Esophagus muscularis mucosa (tissue), 4 donors: ENCODE data around the gene KCNAB1. TPM values are rescaled to one million over a fixed set of nuclear protein-coding genes. Genes with fewer than 3 reads are reported as not detected.

Source experiments
- DNase-seq: peaks from one replicate; pipeline ENCODE4 v3.0.0-alpha.2; 2017; ENCODE audit errors: extremely low spot score
- H3K27ac ChIP-seq, 4 donors: fragments of 200-600 bp; sonication (generic); replicated peaks in 1 of 4; 1 replicate in 3 of 4; 2 replicates in 1 of 4; pipeline ENCODE4 v1.5.1; 2016 to 2019; ENCODE audit warnings: mild to moderate bottlenecking in 1 of 4
- H3K27me3 ChIP-seq, 4 donors: fragments of 200-600 bp; sonication (generic); one replicate each; pipeline versions ENCODE4 v1.5.1 to v1.6.0; 2016 to 2019
- H3K36me3 ChIP-seq, 4 donors: fragments of 200-600 bp; sonication (generic); one replicate each; pipeline ENCODE4 v1.5.1; 2016 to 2019
- H3K4me1 ChIP-seq, 4 donors: fragments of 200-600 bp; sonication (generic); one replicate each; pipeline ENCODE4 v1.5.1; 2016 to 2019
- H3K4me3 ChIP-seq, 4 donors: fragments of 200-600 bp; sonication (generic); 1 replicate in 2 of 4; 2 replicates in 2 of 4; pipeline ENCODE4 v1.5.1; 2016 to 2019; ENCODE audit warnings: mild to moderate bottlenecking in 4 of 4, moderate library complexity in 1 of 4
- H3K9me3 ChIP-seq, 4 donors: fragments of 200-600 bp; sonication (generic); 1 replicate in 3 of 4; 2 replicates in 1 of 4; pipeline ENCODE4 v1.5.1; 2016 to 2019
- EP300 ChIP-seq: sonication (generic); formaldehyde crosslinking; IDR thresholded peaks from one replicate; pipeline ENCODE4 v1.6.1; 2017; ENCODE audit warnings: antibody characterized with exemption
- POLR2A ChIP-seq: fragments of 450-650 bp; IDR thresholded peaks from one replicate; pipeline ENCODE4 v1.6.1; 2017; ENCODE audit warnings: antibody characterized with exemption, moderate library complexity, mild to moderate bottlenecking, low read depth
- POLR2AphosphoS5 ChIP-seq, 2 donors: sonication (generic); formaldehyde crosslinking; IDR thresholded peaks; one replicate each; pipeline ENCODE4 v1.6.1; 2017; ENCODE audit warnings: antibody characterized with exemption in 2 of 2
- WGBS: methylation state at CpG from one replicate; pipeline ENCODE4 v1.1.5; 2018; 5-methylcytosine and 5-hydroxymethylcytosine counted together
- intact Hi-C: fragments of 100-400 bp; cut with DNase I; formaldehyde crosslinking; loops from one replicate; pipeline ENCODE4 v1.15.1; 2023
- total RNA-seq, 4 donors: library from RNA; depleted of rRNA; stranded (reverse); fragments of >200 nt; gene quantifications; one replicate each; pipeline versions ENCODE4 v1.1.0 to v1.2.1, GENCODE V29; 2016
- TF ChIP-seq, protein P1 (sequence below), 3 experiments: fragments of 200-600 bp in 2 of 3; fragments of 450-650 bp in 1 of 3; sonication (generic) in 2 of 3; IDR thresholded peaks; one replicate each; pipeline ENCODE4 v1.5.1; 2017 to 2019; ENCODE audit warnings: antibody characterized with exemption in 3 of 3, mild to moderate bottlenecking in 2 of 3, moderate library complexity in 1 of 3

Gene KCNAB1
- total RNA-seq, 4 donors from 2014 or later = 0.83 to 5.9 (median 2.3) TPM

DNA sequence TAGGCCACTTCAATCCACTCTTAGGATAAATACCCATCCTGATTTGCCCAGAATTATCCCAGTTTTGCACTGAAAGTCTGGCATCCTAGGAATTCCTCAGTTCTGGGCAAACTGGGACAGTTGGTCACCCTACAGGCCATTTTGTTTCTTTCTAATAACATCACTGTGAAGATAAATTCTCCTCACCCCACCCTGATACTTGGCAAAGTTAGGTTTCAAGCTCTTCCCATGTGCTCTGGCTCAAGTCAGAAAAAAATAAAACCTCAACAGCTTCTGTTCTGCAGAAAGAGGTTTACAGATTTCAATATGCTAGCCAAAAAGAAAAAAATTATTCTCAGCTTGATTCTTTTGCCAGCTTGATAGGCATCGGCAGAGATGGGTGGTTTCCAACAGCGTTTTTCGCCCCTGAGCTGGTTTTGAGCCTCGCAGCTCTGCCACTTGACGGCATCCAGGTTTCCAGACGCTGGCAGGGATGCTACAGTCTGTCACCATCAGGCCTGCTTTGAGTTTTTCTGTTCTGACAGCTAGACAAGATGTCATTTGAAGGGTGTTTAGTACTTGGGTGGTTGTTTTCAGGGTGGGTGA lies 263.2 kb downstream of the KCNAB1 start:
- H3K27ac ChIP-seq = no peak overlapping the region
- 79% methylated on average over 6 of the region's 6 CpGs for WGBS
- no peaks in the 10 kb centered on the region for H3K9me3 ChIP-seq
- H3K4me3 ChIP-seq = no peak overlapping the region
- H3K27me3 ChIP-seq = no peaks in the 10 kb centered on the region
- intact Hi-C loops = no loop called here
- peaks cover 0 to 14% (median 11%) of the 10 kb centered on the region in 4 donors for H3K4me1 ChIP-seq
- H3K36me3 ChIP-seq = no peaks in the 10 kb centered on the region
- TF ChIP-seq EP300 = no peak
- no peak for TF ChIP-seq POLR2AphosphoS5 (IDR thresholded peaks at IDR 0.05)
- no peak for TF ChIP-seq POLR2A
- TF ChIP-seq, protein P1, sequence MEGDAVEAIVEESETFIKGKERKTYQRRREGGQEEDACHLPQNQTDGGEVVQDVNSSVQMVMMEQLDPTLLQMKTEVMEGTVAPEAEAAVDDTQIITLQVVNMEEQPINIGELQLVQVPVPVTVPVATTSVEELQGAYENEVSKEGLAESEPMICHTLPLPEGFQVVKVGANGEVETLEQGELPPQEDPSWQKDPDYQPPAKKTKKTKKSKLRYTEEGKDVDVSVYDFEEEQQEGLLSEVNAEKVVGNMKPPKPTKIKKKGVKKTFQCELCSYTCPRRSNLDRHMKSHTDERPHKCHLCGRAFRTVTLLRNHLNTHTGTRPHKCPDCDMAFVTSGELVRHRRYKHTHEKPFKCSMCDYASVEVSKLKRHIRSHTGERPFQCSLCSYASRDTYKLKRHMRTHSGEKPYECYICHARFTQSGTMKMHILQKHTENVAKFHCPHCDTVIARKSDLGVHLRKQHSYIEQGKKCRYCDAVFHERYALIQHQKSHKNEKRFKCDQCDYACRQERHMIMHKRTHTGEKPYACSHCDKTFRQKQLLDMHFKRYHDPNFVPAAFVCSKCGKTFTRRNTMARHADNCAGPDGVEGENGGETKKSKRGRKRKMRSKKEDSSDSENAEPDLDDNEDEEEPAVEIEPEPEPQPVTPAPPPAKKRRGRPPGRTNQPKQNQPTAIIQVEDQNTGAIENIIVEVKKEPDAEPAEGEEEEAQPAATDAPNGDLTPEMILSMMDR (IDR thresholded peaks at IDR 0.05) = no peak
- DNase-seq = no peak

- H3K27ac ChIP-seq = no peak overlapping the region
- intact Hi-C loops = no loop called here
Observed at GRCh38 chr3:156388497-156389448, 268.4 kb downstream of the KCNAB1 start.

GRCh38 chr3:156389449-156389950 lies 269.1 kb downstream of the KCNAB1 start:
- DNase-seq = no peak
- no peaks in the 10 kb centered on the region for H3K9me3 ChIP-seq
- no peaks in the 10 kb centered on the region for H3K36me3 ChIP-seq
- H3K27ac ChIP-seq = no peak overlapping the region
- no peaks in the 10 kb centered on the region for H3K4me1 ChIP-seq
- TF ChIP-seq, protein P1 (IDR thresholded peaks at IDR 0.05) = no peak
- TF ChIP-seq POLR2AphosphoS5 (IDR thresholded peaks at IDR 0.05) = no peak
- TF ChIP-seq POLR2A = no peak
- no peak for TF ChIP-seq EP300
- H3K4me3 ChIP-seq = no peak overlapping the region
- intact Hi-C loops = no loop called here
- WGBS = 96% methylated on average over 3 of the region's 3 CpGs
- no peaks in the 10 kb centered on the region for H3K27me3 ChIP-seq

More at GRCh38 chr3:156388497-156389448, 268.4 kb downstream of the KCNAB1 start:
- 61% methylated on average over 5 of the region's 6 CpGs for WGBS
- Histone ChIP-seq H3K27me3 (no peaks in the 10 kb centered on the region), H3K36me3 (no peaks in the 10 kb centered on the region), H3K9me3 (no peaks in the 10 kb centered on the region), H3K4me3 (no peak overlapping the region), H3K4me1 (peaks cover 0 to 6% (median 1%) of the 10 kb centered on the region in 4 donors)
- DNase-seq = no peak
- no peak for TF ChIP-seq POLR2AphosphoS5 (IDR thresholded peaks at IDR 0.05)
- TF ChIP-seq EP300 = no peak
- TF ChIP-seq, protein P1 (IDR thresholded peaks at IDR 0.05) = no peak
- no peak for TF ChIP-seq POLR2A

DNA sequence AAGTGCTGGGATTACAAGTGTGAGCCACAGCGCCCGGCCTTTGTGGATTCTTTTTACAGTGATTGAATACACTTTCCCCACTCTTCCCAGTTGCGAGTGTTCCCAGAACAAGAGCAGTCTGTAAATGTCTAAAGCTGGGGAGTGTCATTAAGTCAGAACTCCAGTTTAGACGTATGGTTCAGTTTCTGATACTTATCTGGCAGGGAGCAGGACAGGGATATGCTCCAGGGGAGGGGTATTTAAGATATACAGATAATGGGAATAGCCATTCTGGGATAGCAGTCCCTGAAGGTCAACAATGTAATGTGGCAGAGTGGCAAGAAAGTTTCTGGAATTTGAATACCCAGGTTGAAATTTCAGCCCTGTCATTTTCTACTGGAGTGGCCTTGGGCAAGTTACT lies 270.5 kb downstream of the KCNAB1 start:
- DNase-seq = no peak
- Histone ChIP-seq H3K27ac (no peak overlapping the region), H3K36me3 (no peaks in the 10 kb centered on the region), H3K27me3 (no peaks in the 10 kb centered on the region), H3K9me3 (no peaks in the 10 kb centered on the region), H3K4me1 (no peaks in the 10 kb centered on the region), H3K4me3 (no peak overlapping the region)
- TF ChIP-seq, protein P1 (IDR thresholded peaks at IDR 0.05) = no peak
- TF ChIP-seq POLR2A (no peak), EP300 (no peak), POLR2AphosphoS5 (IDR thresholded peaks at IDR 0.05) (no peak)
- 91% methylated on average over 4 of the region's 4 CpGs for WGBS
- intact Hi-C loops = no loop called here
